HepG2 (cell line): ENCODE results near the gene ITGA6. TPM values are rescaled to one million over a fixed set of nuclear protein-coding genes. Genes with fewer than 3 reads are reported as not detected.

Experiments
- HOXA9 ChIP-seq: sonication (generic); formaldehyde crosslinking; IDR thresholded peaks from 2 replicates; pipeline ENCODE4 v1.8.1; 2022; ENCODE audit warnings: missing genetic modification reagents, mild to moderate bottlenecking, moderate library complexity, borderline replicate concordance
- JDP2 ChIP-seq: sonication (generic); formaldehyde crosslinking; IDR thresholded peaks from 2 replicates; pipeline ENCODE4 v1.8.1; 2022; ENCODE audit warnings: missing genetic modification reagents, borderline replicate concordance
- KDM6A ChIP-seq: IDR thresholded peaks from 2 replicates; pipeline ENCODE4 v1.6.1; 2016; ENCODE audit warnings: low read depth
- MZF1 ChIP-seq: sonication (generic); formaldehyde crosslinking; IDR thresholded peaks from 2 replicates; pipeline ENCODE4 v1.8.1; 2023; ENCODE audit warnings: mild to moderate bottlenecking, missing genetic modification reagents, borderline replicate concordance
- NCOR1 ChIP-seq: fragments of 200-600 bp; sonication (generic); IDR thresholded peaks from 2 replicates; pipeline ENCODE4 v1.7.0; 2017; ENCODE audit warnings: antibody characterized with exemption, low read length, borderline replicate concordance
- NR2F6 ChIP-seq, 2 experiments: IDR thresholded peaks; 2 replicates each; pipeline ENCODE4 v1.6.1; 2016; ENCODE audit warnings: antibody characterized with exemption in 1 of 2, mild to moderate bottlenecking in 1 of 2
- SP5 ChIP-seq: IDR thresholded peaks from 2 replicates; pipeline ENCODE4 v1.6.1; 2016; ENCODE audit warnings: low read depth, borderline replicate concordance
- ZC3H13 ChIP-seq: sonication (generic); formaldehyde crosslinking; IDR thresholded peaks from 2 replicates; pipeline ENCODE4 v1.8.1; 2023; ENCODE audit warnings: mild to moderate bottlenecking, missing genetic modification reagents, moderate library complexity
- ZC3H4 ChIP-seq: sonication (generic); formaldehyde crosslinking; IDR thresholded peaks from 2 replicates; pipeline ENCODE4 v1.4.0; 2020; ENCODE audit warnings: missing genetic modification reagents, borderline replicate concordance
- ZFYVE20 ChIP-seq: sonication (generic); formaldehyde crosslinking; IDR thresholded peaks from 2 replicates; pipeline ENCODE4 v1.8.0; 2023; ENCODE audit warnings: low read depth, mild to moderate bottlenecking, moderate library complexity, missing genetic modification reagents, borderline replicate concordance
- ZNF296 ChIP-seq: sonication (generic); formaldehyde crosslinking; conservative IDR thresholded peaks from 2 replicates; pipeline ENCODE4 v1.5.0; 2020; ENCODE audit warnings: mild to moderate bottlenecking, missing genetic modification reagents
- ZNF383 ChIP-seq: sonication (generic); formaldehyde crosslinking; IDR thresholded peaks from 2 replicates; pipeline ENCODE4 v1.4.0; 2020; ENCODE audit warnings: missing genetic modification reagents, mild to moderate bottlenecking, borderline replicate concordance
- ZNF816 ChIP-seq: sonication (generic); formaldehyde crosslinking; IDR thresholded peaks from 2 replicates; pipeline ENCODE4 v1.8.0; 2022; ENCODE audit warnings: missing genetic modification reagents, mild to moderate bottlenecking, borderline replicate concordance
- ZNF879 ChIP-seq: sonication (generic); formaldehyde crosslinking; IDR thresholded peaks from 2 replicates; pipeline ENCODE4 v1.8.1; 2023; ENCODE audit warnings: missing genetic modification reagents
- ZZZ3 ChIP-seq: sonication (generic); formaldehyde crosslinking; IDR thresholded peaks from 2 replicates; pipeline ENCODE4 v1.4.0; 2020; ENCODE audit warnings: missing genetic modification reagents, mild to moderate bottlenecking, borderline replicate concordance
- polyA plus RNA-seq, 8 experiments: library from polyadenylated mRNA; depleted of rRNA in 3 of 8; stranded (reverse) in 7 of 8; unstranded in 1 of 8; fragments of >200 nt; fragmentation: Illumina TruSeq in 4 of 8; extraction: Trizol in 4 of 8; gene quantifications; 2 replicates each; pipeline versions ENCODE4 v1.2.1 to v1.2.3, GENCODE V29; 2011 to 2016; ENCODE audit warnings: low read depth in 4 of 8, missing spikeins in 1 of 8, mixed read lengths in 1 of 8; ENCODE audit not compliant: insufficient read depth in 1 of 8
- total RNA-seq, 5 experiments: library from RNA; depleted of rRNA; stranded (reverse); fragments of >200 nt; fragmentation: Illumina TruSeq; extraction: Trizol; gene quantifications; 2 replicates each; pipeline ENCODE4 v1.2.3, GENCODE V29; 2016; ENCODE audit warnings: low read depth in 1 of 5
- TF ChIP-seq, protein P1 (sequence below): IDR thresholded peaks from 2 replicates; pipeline ENCODE4 v1.6.1; 2016; ENCODE audit warnings: low read depth, control low read depth
- TF ChIP-seq, protein P2 (sequence below): IDR thresholded peaks from 2 replicates; pipeline ENCODE4 v1.6.1; 2012; ENCODE audit warnings: low read length, improper control_type of control experiment
- TF ChIP-seq, protein P3 (sequence below): sonication (generic); formaldehyde crosslinking; IDR thresholded peaks from 2 replicates; pipeline ENCODE4 v1.5.1; 2020; ENCODE audit warnings: mild to moderate bottlenecking, missing genetic modification reagents, borderline replicate concordance
- TF ChIP-seq, protein P4 (sequence below): sonication (generic); formaldehyde crosslinking; IDR thresholded peaks from 2 replicates; pipeline ENCODE4 v1.4.0; 2020; ENCODE audit warnings: missing genetic modification reagents, mild to moderate bottlenecking, borderline replicate concordance

ITGA6 gene
- total and polyA plus RNA-seq, 2 of the 13 experiments (the other 11 are each of a cell fraction or from before 2014, with no cell fraction given): 24.0 to 92.5 TPM

DNA sequence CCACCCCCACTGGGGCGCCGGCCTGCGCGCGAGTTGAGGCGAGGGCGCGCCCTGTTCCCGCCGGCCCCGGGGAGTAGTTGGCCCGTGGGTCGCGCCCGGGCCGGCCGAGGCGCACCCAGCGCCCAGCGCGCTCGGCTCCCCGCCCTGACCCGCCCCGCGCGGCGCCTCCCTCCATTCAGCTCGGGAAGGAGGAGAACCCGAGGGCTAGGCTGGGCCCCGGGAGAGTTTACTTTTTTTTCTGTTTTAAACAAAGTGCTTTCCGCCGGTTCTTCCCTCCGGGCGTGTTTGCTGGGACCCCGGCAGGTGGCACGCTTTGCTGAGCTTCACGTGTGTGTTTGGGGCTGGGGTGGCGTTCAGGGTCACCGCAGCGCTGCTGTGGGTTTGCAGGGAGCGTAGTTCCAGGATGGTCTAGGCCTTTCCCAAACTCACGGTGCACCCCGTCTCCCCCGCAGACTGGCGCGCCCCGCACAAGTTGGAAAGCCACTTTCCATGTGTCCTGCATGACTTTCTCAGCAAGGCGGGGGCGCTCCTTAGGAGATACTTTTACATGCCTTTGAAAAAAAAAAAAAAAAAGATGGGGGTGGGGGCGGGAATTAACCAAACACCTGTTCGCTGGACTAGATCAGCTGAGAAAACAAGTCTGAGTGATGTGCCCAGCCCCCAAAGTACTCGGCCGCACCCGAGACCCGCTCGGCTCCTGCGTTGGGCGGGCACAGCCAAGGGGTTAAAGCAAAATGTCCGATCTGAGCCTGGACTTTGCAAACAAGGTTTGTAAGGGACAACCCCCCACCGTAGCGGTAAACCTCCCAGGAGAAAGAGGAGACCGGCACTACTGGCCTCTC, 825 bp downstream of the ITGA6 start (continued):
- no peak for TF ChIP-seq HOXA9 (CRISPR knock-in tag)
- TF ChIP-seq, protein P1, sequence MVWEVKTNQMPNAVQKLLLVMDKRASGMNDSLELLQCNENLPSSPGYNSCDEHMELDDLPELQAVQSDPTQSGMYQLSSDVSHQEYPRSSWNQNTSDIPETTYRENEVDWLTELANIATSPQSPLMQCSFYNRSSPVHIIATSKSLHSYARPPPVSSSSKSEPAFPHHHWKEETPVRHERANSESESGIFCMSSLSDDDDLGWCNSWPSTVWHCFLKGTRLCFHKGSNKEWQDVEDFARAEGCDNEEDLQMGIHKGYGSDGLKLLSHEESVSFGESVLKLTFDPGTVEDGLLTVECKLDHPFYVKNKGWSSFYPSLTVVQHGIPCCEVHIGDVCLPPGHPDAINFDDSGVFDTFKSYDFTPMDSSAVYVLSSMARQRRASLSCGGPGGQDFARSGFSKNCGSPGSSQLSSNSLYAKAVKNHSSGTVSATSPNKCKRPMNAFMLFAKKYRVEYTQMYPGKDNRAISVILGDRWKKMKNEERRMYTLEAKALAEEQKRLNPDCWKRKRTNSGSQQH: no peak
- TF ChIP-seq ZFYVE20: no peak
- TF ChIP-seq, protein P2, sequence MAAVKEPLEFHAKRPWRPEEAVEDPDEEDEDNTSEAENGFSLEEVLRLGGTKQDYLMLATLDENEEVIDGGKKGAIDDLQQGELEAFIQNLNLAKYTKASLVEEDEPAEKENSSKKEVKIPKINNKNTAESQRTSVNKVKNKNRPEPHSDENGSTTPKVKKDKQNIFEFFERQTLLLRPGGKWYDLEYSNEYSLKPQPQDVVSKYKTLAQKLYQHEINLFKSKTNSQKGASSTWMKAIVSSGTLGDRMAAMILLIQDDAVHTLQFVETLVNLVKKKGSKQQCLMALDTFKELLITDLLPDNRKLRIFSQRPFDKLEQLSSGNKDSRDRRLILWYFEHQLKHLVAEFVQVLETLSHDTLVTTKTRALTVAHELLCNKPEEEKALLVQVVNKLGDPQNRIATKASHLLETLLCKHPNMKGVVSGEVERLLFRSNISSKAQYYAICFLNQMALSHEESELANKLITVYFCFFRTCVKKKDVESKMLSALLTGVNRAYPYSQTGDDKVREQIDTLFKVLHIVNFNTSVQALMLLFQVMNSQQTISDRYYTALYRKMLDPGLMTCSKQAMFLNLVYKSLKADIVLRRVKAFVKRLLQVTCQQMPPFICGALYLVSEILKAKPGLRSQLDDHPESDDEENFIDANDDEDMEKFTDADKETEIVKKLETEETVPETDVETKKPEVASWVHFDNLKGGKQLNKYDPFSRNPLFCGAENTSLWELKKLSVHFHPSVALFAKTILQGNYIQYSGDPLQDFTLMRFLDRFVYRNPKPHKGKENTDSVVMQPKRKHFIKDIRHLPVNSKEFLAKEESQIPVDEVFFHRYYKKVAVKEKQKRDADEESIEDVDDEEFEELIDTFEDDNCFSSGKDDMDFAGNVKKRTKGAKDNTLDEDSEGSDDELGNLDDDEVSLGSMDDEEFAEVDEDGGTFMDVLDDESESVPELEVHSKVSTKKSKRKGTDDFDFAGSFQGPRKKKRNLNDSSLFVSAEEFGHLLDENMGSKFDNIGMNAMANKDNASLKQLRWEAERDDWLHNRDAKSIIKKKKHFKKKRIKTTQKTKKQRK: no peak
- no peak for TF ChIP-seq ZNF383 (CRISPR knock-in tag)
- peak; percentile 85 for TF ChIP-seq ZNF296 (CRISPR knock-in tag)
- TF ChIP-seq ZC3H4 (CRISPR knock-in tag): no peak
- no peak for TF ChIP-seq ZNF879
- TF ChIP-seq NR2F6 (IDR thresholded peaks at IDR 0.05): no peak; the same call in none of the 2 replicates
- TF ChIP-seq NR2F6 (CRISPR knock-in tag; IDR thresholded peaks at IDR 0.05): peak; percentile 29; the same call in 1 of the 2 replicates
- peak; percentile 74; the same call in 1 of the 2 replicates for TF ChIP-seq NCOR1
- no peak for TF ChIP-seq SP5 (CRISPR knock-in tag)
- TF ChIP-seq, protein P3, sequence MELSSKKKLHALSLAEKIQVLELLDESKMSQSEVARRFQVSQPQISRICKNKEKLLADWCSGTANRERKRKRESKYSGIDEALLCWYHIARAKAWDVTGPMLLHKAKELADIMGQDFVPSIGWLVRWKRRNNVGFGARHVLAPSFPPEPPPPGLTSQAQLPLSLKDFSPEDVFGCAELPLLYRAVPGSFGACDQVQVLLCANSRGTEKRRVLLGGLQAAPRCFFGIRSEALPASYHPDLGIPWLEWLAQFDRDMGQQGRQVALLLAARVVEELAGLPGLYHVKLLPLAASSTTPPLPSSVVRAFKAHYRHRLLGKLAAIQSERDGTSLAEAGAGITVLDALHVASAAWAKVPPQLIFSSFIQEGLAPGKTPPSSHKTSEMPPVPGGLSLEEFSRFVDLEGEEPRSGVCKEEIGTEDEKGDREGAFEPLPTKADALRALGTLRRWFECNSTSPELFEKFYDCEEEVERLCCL (CRISPR knock-in tag): no peak
- TF ChIP-seq ZZZ3 (CRISPR knock-in tag): no peak
- no peak for TF ChIP-seq ZC3H13
- TF ChIP-seq MZF1 (CRISPR knock-in tag): no peak
- TF ChIP-seq, protein P4, sequence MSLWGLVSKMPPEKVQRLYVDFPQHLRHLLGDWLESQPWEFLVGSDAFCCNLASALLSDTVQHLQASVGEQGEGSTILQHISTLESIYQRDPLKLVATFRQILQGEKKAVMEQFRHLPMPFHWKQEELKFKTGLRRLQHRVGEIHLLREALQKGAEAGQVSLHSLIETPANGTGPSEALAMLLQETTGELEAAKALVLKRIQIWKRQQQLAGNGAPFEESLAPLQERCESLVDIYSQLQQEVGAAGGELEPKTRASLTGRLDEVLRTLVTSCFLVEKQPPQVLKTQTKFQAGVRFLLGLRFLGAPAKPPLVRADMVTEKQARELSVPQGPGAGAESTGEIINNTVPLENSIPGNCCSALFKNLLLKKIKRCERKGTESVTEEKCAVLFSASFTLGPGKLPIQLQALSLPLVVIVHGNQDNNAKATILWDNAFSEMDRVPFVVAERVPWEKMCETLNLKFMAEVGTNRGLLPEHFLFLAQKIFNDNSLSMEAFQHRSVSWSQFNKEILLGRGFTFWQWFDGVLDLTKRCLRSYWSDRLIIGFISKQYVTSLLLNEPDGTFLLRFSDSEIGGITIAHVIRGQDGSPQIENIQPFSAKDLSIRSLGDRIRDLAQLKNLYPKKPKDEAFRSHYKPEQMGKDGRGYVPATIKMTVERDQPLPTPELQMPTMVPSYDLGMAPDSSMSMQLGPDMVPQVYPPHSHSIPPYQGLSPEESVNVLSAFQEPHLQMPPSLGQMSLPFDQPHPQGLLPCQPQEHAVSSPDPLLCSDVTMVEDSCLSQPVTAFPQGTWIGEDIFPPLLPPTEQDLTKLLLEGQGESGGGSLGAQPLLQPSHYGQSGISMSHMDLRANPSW (CRISPR knock-in tag): no peak
- no peak for TF ChIP-seq JDP2 (CRISPR knock-in tag)
- no peak for TF ChIP-seq KDM6A (CRISPR knock-in tag)
- TF ChIP-seq ZNF816 (CRISPR knock-in tag): no peak
